GM03348 (cell line): Measurements from ENCODE around the gene FLT3.
"Not testable (repeated sequence)": the region's sequence is repeated elsewhere in the genome, so short reads cannot be mapped to it uniquely, and the experiment has no call there.

ENCODE experiments used
- DNase-seq: peaks from one replicate; pipeline ENCODE4 v3.0.0; 2012; ENCODE audit warnings: low spot score

The FLT3 gene

DNA sequence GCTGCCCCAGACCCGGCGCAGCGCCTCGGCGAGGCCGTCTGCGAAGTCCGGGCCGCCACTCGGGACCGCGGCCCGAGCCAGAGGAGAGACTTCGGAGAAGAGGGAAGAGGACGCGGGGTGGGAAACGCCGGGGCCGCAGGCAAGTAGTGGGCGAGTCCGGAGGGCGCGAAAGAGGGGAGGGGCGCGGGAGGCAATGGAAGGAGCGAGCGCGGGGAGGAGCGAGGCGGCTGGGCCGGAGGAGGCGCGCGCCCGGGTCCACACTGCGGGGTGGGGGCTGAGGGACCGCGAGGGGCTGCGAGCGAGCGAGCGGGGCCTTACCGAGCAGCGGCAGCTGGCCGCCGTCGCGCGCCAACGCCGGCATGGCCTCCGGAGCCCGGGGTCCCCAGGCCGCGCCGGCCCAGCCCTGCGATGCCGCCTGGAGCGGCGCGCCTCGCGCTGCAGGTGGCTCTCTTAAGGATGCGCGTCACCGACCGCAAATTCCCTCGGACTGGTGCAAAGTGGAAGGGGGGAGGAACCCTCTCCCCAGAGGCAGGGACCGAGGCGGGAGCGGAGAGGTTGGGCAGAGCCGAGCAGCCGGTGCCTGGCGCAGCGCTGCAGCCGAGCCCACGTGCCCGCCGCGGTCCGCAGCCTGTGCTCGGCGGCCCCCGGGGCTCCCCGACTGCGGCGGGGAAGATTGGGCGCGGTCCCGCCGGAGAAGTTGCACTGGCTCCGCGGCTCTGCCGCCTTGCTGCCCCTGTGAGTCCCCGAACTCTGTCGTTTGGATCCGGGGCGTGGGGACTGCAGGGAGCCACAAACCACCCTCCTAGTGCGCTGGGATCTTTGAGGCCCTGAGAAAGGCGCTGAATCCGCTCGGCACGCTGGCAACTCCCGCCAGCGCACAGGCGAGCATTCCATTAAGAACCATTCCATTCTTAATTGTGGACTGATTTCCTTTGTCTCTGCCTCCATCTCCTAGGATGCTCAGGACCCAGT lies at the start of gene FLT3:
Gene FLT3, minus strand, starts transcription at position 427 of the 972 bp plus-strand sequence. Its CDS starts 66 bp downstream, at position 361.
- DNase-seq, result peak; percentile 43

DNA sequence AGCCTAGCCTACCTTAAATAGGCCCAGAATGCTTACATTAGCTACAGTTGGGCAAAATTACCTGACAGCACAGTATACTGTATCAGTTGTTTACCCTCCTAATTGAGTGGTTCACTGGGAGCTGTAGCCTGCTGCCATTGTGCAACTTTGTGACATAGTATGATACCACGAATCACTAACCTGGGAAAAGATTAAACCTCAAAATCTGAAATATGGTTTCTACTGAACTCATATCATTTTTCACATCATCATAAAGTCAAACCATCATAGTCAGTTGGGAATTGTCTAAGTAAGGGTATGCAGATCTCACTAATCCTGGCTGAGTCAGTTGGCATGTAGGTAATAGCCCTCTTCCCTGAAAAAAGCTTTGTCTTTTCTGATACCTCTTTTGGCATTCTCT lies 47.1 kb upstream of the FLT3 start:
- DNase-seq, result no peak

DNA sequence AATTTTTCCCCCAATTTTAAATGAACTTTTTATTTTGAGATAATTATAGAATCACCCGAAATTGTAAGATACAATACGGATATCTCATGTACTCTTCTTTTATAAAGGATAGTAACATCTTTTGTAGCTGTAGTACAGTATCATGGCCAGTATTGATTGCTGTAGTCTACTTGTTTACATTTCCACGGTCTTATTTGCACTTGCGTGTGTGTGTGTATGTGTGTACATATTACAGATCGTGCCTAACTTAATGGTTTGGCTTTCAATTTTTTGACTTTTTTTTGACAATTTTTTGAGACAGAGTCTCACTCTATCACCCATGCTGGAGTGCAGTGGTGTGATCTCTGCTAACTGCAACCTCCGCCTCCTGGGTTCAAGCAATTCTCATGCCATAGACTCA lies 44.7 kb upstream of the FLT3 start:
- DNase-seq, result no peak

DNA sequence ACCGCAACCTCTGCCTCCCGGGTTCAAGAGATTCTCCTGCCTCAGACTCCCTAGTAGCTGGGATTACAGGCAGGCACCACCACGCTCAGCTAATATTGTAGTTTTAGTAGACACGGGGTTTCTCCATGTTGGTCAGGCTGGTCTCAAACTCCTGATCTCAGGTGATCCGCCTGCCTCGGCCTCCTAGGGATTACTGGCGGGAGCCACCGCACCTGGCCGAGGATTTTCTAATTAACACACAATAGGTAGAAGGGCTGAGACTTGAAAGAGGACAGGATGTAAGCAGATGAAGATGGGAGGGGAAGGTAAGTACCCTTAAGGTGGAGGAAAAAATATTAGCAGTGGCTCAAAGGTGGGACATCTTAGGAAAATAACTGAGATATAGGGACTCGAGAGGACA lies 41.2 kb upstream of the FLT3 start:
- not testable (repeated sequence) for DNase-seq

DNA sequence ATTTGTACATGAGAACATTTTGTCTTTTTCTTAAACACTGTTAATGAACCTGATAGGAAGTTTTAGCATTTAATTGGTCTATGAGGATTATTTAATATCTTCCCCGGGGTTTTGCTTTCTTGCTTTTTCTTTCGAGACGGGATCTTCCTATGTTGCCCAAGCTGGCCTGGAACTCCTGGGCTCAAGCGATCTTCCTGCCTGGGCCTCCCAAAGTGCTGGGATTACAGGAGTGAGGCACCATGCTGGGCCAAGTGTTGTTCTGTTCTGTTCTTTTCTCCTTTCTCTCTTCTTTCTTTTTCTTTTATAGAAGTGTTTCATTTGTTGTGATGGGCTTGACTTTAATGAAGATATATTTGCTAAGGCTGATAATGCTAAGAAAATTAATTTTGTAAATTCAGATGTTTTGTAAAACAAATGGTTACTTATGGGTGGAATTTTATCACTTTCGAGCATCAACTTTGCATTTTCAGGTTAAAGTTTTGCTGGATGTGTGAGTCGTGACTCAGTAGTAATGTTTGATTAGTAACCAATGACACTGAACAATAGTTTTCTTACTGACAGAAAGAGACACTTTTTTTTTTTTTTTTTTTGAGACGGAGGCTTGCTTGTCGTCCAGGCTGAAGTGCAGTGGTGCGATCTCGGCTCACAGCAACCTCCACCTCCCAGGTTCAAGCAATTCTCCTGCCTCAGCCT lies 40.2 kb upstream of the FLT3 start:
- no peak for DNase-seq

DNA sequence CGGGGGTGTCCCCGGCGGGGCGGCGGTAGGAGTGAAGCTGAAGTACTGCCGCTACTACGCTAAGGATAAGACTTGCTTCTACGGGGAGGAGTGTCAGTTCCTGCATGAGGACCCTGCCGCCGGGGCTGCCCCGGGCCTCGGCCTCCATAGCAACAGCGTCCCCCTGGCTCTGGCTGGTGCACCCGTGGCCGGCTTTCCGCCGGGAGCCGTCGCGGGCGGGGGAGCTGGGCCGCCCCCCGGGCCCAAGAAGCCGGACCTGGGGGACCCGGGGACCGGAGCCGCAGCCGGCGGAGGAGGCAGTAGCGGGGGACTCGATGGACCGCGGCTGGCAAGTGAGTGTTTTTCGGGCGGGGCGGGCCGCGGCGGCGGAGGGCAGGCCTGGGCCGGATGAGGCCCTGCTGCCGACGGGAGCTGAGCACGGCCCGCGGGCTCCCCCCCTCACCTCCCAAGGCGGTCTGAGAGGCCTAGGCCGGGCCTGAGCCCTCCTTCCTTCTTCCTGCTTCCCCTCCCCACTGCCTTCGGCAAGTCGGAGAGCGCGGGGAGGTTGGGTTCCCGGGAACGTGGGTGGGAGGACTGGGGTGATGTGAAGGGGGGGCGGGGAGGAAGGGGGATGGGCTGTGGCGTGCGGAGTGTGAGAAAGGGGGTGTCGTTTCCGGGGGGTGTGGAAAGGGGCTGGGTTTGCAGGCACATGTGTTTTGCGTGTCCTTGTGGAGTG lies 38.5 kb upstream of the FLT3 start:
- DNase-seq, result peak; percentile 91

DNA sequence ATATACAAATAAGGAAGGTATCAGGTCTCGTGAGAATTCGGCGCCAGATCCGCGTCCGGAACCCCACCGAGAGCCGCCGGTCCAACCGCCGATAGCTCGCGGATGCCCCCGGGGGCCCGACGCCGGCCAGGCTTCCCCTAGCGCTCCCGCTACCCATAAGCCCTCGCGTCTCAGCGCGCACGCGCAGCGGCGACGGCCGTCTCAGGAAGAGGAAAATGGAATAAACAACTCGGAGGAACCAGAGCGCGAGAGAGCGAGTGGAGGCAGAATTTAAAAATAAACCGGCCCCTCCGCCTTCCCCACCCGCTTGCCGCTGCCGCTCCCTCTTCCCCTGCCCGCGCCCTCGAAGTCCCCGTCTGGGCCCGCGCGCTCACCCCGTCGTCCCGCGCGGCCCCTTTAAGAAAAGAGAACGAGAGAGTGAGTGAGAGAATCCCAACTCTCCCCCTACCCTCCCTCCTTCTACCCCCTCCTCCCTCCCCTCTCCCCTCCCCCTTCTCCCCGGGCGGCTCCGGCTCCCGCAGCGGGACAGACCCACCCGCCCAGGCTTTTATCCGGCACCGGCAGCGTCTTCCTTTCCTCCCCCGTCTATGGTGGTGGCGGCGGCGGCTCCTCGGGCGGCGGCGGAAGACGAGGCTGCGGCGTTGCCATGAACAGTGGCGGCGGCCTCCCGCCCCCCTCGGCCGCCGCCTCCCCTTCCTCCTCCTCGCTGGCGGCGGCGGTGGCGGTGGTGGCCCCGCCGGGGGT lies 37.8 kb upstream of the FLT3 start, which contains the start of gene PAN3:
Gene PAN3, plus strand, starts transcription at position 534 of the 744 bp plus-strand sequence. Its CDS starts 113 bp downstream, at position 647.
- peak; percentile 96 for DNase-seq

DNA sequence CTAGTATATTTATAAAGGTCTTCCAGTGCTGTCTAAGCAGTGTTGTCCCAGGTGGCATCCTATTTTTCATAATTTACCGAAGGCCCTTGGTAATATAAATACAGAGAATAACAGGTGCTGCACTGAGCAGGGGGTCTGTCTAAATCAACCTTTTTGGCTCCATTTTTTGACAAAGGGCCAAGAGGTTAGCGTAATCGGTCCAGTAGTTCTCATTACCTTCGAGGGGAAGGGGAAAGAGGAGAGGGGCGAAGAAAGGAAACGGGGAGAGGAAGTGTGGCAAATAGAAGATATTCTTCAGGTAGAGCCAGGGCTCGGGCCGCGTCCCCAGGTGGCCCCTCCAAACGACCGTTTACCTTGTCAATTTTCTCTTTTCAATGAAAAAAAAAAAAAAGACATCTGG lies 37.2 kb upstream of the FLT3 start:
- no peak for DNase-seq

DNA sequence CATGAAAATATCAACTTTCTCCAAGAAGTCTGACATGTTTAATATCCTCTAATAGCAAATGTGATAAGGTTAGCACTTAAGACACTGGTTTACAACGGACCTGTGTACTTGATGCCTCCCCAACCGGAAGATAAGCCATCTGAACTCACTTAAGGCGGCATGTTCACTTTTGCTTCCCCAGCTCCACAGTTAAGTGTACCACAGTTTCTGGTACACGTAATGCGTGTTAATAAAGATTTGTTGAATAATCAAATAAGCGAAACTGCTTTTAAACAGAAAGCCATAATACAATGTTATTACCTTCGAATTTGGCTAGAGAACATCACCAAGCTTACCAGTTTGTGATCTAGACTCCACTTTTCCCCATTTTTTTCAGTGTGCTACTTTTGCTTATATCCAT lies 36.5 kb upstream of the FLT3 start:
- no peak for DNase-seq

DNA sequence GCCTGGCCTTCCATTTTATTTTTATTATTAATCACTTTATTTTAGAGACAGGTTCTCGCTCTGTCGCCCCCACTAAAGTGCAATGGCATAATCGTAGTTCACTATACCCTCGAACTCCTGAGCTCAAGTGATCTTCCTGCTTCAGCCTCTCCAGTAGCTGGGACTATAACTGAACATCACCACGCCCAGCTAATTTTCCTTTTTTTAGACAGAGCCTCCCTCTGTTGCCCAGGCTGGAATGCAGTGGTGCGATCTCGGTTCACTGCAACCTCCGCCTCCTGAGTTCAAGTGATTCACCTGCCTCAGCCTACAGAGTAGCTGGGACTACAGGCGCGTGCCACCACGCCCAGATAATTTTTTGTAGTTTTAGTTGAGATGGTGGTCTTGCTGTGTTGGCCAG lies 31.3 kb upstream of the FLT3 start:
- DNase-seq, result no peak

DNA sequence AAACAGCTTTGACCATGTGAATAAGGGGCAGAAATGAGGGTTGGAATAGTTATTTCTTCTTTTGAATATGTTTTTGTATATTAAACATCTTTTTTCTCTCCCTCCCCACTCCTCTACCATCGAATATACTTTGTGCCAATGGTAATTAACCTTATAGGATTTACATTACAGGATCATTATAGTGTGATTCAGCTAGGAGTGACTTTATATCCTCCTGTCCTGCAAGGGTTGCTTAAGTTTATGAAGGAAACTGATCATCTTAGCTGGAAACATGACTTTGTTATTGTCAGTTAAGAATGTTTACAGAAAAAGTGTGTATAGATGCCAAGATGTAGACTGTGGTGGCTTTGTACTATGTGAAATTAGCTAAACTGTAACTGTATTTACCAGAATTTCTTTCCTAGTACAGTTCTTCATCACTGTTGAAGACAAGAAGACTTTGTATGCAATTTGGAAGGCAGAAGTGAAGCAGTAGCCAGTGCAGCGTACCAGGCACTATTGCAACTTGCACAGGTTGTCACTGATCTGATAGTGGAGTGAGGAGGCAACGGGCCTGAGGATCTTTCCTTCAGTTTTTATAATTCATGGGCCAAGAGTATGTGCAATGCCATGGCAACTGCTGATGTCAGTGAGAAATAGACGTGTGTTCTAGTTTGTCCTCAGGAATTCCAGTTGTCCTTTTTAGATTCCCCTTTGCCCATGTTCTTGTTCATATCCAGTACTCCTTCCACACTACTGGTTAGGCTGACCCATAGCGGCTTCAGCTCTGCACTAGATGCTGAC lies 29.7 kb upstream of the FLT3 start:
- no peak for DNase-seq

DNA sequence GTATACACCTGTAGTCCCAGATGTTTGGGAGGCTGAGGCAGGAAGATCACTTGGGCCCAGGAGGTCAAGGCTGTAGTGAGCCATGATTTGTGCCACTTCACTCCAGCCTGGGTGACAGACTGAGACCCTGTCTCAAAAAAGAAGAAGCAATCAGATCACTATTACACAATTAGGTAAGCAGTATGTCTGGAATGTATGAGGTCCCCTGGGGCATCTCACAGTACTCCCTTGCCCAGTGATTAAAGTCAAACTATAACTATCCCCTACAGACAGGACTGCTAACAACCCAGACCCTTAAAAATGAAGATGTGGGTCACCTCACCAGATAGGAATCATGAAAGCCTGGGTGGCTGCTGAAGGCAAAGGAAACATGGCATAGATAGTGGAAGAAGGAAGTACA lies 28.6 kb upstream of the FLT3 start:
- DNase-seq, result no peak

DNA sequence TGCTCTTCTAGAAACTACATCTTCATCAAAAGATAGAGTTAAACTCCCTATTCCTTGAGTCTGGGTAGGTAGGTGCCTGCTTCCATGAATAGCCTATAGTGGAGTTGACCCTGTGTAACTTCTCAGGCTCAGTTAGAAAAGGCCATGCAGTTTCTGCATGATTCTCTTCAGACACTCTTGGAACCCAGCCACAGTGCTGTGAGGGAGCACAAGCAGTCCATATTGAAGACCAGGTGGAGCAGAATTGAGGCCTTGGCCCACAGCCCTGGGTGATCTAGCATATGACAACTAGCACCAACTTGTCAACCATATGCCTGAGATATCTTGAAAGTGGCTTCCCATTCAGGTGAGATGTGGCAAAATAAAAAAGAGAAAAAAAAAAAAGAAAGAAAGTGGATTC lies 27.7 kb upstream of the FLT3 start:
- no peak for DNase-seq

DNA sequence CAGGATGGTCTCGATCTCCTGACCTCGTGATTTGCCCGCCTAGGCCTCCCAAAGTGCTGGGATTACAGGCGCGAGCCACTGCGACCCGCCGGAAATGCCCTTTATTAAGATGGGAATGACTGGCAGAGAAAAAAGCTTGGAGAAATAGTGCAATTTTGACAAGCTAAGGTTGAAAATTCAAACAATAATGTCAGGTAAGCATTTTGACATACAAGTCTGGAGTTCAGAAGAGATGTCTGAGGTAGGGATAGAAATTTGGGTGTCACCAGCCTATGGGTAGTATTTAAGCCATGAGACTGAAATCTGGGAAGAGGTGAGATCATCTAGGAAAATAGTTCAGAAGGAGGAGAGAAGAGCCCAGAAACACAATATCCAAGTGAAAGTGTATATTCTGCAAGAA lies 20.8 kb upstream of the FLT3 start:
- DNase-seq, result no peak

DNA sequence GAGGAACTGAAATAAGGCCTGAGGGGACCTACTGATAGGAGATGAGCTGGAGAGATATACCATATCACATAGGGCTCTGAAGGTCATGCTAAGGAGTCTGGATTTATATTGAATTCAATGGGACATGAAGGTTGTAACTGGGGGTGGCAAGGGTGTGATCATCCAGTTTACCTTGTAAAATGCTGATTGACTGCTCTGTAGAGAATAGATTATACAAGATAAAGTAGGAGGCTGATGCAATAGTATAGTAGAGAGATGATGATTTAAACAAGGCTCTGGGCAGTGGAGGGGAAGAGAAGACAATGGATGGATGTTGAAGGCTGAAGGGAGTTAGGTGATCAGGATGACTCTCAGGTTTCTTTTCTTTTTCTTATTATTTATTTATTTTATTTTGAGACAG lies 19.9 kb upstream of the FLT3 start:
- no peak for DNase-seq

DNA sequence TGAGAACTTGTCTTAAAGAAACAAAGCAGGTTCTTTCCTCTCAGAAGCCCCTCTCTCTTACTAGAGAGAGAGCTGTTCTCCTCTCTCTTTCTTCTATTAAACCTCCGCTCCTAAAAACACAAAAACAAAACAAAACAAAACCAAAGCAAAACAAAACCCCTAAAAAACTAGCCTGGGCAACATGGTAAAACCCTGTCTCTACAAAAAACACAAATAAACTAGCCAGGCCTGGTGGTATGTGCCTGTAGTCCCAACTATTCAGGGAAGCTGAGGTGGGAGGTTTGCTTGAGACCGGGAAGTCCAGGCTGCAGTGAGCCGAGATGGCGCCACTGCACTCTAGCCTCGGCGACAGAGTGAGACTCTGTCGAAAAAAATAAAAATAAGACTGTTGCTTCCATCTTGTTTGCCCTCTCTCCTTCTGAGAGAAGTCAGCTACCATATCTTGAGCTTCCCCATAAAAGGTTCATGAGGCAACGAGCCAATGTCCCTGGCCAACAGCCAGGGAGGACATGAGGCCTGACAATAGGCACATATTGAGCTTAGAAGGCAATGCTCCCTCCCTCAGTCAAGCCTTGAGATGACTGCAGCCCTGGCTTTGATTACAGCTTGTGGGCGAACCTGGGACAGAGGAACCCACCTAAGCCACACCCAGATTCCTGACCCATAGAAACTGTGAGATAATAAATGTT lies 17.5 kb upstream of the FLT3 start:
- DNase-seq, result no peak

DNA sequence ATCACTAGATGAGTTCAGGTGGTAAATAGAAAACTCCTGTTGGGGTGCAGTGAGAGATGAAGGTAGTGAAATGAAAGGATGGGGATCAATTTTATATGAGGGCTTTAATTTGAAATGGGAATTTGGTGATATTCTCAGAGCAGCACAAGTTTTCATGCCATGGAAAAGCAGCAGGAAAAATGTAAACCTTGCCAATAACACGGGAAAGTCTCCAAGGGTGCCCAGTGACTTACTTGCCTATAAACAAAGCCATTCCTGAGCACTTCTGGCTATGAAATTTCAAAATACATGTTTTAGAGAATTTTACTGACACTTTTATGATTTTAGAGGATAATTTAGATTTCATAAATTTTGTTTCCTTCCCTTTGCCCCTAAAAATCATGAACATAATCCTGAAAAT lies 16.4 kb upstream of the FLT3 start:
- DNase-seq, result no peak

DNA sequence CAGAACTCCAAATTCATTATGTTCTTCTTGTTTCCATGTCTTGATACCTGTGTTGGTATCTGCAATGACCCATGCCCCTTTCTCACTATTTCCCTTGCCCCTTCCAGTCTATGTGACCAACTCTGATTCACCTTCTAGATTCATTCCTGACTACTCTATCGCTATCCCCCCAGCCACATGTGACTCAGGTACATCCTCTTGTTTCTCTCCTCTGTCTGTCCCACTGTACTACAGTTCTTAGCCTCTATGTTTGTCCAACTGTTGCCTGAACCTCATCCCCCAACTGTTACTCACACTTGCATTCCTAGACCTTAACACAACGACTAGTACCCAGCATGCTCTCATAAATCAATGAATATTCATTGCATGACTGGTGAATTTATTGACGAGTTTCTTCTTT lies 10.0 kb upstream of the FLT3 start:
- no peak for DNase-seq

DNA sequence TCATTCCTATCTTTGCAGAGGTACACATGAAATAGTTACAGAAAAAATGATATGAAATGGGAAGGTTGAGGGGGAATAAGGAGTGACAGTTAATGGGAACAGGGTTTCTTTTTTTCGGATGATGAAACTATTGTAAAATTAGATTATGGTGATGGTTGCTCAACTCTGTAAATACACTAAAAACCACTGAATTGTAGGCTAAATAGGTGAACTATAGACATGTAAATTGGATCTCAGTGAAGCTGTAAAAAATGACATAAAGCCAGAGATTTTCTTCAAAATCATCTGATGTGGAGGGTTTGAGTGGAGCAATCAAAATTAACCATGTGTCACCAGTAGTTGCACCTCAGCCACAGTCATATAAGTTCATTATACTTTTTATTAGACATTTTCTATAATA lies 6.6 kb upstream of the FLT3 start:
- no peak for DNase-seq

DNA sequence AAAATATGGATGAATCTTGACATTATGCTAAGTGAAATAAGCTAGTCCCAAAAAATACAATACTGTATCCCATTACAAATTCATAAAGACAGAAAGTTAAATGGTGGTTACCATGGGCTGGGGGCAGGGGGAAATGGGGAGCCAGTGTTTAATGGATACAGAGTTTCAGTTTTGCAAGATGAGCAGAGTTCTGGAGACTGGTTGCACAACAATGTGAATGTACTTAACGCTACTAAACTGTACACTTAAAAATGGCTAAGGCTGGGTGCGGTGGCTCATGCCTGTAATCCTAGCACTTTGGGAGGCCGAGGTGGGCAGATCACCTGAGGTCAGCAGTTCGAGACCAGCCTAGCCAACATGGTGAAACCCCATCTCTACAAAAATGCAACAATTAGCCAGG lies 1.5 kb upstream of the FLT3 start:
- DNase-seq, result not testable (repeated sequence)
